ENCODE results near the gene ACOXL.
"Not testable (repeated sequence)": the region's sequence is repeated elsewhere in the genome, so short reads cannot be mapped to it uniquely, and the experiment has no call there.

Gene ACOXL

DNA sequence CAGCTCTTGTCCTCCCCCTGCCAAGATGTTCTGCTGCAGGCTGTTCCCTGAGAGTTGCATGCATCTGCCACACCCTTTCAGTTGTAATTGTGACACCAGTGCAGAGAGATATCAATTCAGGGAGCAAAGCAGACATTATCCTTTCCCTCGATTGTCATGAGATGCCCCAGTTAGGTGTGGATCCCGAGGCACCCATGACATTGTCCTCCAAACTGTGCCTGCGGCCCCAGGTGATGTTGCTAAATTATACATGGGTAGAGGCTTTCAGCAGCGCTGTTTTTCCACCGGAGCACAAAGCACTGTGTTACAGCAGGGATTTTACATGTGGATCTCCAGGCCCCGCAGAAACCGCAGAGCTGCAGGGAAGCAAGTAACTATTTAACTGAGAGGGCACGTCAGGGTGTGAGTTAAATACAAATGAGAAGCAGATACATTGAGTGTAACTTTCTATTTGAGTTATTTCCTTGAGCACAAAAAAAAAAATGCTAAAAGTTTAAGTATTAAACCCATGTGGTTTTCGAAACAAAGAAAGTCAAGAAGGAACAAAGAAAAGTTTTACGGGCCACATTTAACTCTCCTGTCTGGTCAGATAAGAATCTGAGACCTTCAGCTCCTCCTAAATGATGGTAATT, 298.0 kb downstream of the ACOXL start:
- in situ Hi-C loops (cut with HindIII; ENCODE audit: low pct_ligation_motif_present, low pct_unique_long_range_greater_than_20kb, low sequenced_read_pairs) = no loop called here
- DNase-seq = peak; percentile 75

DNA sequence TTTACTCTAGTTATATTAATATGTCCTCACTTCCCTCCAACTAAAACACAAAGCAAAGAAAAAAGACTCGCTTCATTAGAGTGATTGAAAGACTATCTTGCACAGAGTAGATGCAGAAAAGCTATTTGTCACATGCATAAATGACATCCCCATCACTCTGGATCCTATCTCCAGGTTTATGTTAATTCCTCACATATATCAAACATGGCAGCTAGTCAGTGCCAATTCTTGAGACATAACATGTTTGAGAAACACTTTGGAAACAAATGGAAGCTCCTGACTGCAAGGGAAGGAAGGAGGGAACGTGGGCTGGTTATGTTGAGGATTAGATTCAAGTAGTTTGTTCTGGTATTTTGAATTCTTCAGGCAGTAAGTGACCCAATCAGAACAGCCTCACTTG, 298.6 kb downstream of the ACOXL start:
- in situ Hi-C loops (cut with HindIII; ENCODE audit: low pct_ligation_motif_present, low pct_unique_long_range_greater_than_20kb, low sequenced_read_pairs) = no loop called here
- peak; percentile 13 for DNase-seq

DNA sequence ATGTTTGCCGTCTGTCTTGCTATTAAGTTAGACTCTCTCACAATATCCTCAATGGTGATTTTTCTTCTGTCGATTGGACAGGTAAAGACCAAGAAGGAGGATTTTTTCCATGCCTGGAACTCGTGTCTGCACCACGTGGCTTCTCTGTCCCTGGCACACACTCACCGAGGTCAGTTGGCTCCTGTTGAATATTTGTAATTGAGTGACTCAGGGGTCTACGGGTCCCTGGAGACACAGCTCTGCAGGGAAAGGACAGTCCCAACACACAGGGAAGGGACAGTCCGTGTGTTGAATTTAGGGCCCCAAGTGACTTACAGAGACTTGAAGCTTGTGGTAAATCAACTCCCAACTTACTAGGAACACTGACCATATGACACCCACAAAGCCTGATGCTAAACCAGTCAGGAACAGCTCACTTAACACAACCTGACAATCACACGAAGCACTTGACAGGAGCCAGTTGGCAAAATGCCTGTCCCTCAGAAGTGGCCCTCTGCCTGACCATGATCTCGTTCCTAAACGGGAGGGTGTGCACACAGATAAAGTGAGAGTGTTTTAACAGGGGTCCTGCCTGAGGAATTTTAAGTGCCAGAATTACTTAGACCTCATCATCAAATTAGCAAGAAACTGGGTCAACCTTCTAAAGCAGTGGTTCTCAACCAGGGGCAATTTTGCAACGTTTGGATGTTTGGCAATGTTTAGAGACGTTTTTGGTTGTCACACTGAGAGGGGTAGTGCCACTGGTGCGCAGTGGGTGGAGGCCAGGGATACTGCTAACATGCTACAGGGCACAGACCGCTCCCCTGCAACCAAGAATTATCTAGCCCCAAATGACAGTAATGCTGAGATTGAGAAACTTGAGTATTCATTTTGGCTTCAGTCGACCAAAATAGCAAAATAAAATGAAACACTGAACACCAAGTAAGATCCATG, 299.4 kb downstream of the ACOXL start:
- in situ Hi-C loops (cut with HindIII; ENCODE audit: low pct_ligation_motif_present, low pct_unique_long_range_greater_than_20kb, low sequenced_read_pairs) = no loop called here
- no peak for DNase-seq

DNA sequence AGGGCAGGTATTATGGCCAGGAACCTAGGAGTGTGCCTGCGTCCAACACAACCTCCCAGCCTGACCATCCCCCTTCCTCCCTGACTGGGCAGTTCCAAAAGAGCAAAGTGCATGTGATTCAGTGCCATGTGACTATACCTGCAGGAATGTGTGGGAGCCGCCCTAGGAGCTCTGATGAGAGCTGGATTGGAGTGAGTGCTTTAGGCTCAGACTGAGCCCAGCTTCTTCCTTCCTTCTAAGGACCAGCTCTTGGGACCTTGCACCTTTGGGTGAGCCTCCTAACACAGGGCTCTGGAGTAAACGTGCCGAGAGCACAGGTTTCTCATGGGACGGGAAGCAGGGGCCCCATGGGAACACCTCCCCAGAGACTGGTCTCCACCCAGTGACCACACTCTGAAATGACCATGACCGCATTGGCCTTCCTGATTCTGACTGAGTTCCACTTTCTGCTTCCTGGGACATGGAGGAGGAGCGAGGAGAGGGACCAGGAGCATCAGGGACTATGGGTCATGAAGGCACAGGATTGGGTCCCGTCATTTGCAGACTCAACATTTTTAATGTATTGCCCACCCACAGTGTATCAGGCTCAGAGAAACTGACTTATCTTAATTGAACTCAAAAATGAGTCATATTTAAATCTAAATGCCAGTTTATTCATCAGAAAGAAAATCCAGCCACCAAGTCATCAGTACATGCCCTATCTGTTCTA, 300.5 kb downstream of the ACOXL start:
- in situ Hi-C loops (cut with HindIII; ENCODE audit: low pct_ligation_motif_present, low pct_unique_long_range_greater_than_20kb, low sequenced_read_pairs) = no loop called here
- DNase-seq = peak; percentile 47

DNA sequence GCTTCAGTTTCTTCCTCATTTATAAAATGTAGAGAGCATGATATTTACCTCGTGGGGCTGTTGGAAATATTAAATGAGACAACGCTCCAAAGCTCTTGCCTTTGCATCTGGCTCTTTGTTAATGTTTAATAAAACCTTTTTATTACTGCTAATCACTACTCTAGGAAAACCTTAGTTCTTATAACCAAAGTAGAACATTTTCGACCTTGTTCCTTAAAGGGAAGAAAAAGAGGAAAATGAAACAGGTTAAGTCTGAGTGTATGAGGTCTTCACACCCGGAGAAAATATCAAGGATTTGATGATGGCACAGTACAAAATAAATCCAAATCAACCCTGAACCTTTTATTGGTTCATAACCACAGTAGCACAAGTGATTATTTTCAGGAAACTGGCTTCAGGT, 301.8 kb downstream of the ACOXL start:
- in situ Hi-C loops (cut with HindIII; ENCODE audit: low pct_ligation_motif_present, low pct_unique_long_range_greater_than_20kb, low sequenced_read_pairs) = no loop called here

DNA sequence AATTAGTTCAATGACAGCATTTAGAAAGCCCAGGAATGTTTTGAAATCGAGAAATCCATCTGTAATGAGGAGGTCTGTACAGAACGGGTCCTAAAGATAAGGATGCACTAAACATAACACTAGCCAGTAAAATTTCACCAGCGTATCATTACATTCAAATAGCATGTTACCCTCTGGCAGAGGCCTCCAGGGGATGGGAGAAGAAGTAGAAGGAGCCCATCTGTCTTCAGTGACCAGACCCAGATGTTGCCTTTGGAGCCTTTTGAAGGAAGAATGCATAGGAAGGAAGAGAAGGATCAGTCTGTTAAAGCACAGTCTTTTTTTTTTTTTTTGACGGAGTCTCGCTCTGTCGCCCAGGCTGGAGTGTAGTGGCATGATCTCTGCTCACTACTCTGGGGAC, 302.2 kb downstream of the ACOXL start:
- DNase-seq = no peak
- in situ Hi-C loops (cut with HindIII; ENCODE audit: low pct_ligation_motif_present, low pct_unique_long_range_greater_than_20kb, low sequenced_read_pairs) = no loop called here

More for the DNA sequence above, 301.8 kb downstream of the ACOXL start:
- no peak for DNase-seq

DNA sequence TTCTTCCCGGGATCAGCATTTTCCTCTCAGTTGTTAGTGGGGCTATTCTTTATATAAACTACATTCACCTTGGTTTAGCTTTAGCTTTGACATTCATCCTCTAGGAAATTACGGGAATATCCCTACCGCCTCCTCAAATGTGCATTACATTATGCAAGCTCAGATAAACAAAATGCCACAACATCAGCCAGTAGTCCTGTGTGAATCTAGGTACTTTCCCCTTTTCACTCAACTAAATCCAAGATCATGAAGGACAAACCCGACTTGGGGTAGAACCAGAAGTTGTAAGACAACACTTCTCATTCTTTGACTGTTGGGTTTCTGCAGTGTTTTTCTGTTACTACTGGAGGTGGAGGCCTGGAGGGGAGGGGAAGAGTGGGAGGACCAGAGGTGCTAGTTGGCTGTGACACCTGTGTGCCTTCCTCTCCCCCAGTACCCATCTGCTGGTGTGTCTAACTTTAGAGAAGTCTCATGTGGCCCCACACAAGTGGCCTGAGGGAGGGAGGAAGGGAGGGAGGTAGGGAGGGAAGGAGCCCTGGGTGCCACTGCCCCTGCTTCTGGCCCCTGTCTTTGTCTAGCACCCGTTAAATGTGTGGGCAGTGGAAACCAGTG, 303.6 kb downstream of the ACOXL start:
- in situ Hi-C loops (cut with HindIII; ENCODE audit: low pct_ligation_motif_present, low pct_unique_long_range_greater_than_20kb, low sequenced_read_pairs) = no loop called here
- no peak for DNase-seq

DNA sequence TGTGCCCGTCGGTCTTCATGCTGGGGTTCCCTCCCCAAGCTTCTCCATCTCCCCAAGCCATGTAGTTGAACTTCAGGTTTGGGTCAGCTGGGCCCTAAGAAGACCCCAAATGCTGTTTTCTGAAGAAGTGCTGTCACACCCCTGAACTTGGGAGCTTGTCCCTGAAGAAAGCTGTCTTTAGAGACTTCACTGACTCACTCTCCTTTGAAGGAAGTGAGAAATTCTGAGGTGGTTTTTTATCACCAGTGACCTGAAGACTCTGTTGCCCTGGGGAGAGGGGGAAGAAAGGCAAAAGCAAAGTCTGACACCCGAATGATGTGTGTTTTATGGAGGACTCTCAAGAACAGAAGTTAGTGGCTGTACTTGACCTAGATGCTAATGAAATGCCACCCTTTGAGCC, 304.8 kb downstream of the ACOXL start:
- in situ Hi-C loops (cut with HindIII; ENCODE audit: low pct_ligation_motif_present, low pct_unique_long_range_greater_than_20kb, low sequenced_read_pairs) = no loop called here
- DNase-seq = no peak

DNA sequence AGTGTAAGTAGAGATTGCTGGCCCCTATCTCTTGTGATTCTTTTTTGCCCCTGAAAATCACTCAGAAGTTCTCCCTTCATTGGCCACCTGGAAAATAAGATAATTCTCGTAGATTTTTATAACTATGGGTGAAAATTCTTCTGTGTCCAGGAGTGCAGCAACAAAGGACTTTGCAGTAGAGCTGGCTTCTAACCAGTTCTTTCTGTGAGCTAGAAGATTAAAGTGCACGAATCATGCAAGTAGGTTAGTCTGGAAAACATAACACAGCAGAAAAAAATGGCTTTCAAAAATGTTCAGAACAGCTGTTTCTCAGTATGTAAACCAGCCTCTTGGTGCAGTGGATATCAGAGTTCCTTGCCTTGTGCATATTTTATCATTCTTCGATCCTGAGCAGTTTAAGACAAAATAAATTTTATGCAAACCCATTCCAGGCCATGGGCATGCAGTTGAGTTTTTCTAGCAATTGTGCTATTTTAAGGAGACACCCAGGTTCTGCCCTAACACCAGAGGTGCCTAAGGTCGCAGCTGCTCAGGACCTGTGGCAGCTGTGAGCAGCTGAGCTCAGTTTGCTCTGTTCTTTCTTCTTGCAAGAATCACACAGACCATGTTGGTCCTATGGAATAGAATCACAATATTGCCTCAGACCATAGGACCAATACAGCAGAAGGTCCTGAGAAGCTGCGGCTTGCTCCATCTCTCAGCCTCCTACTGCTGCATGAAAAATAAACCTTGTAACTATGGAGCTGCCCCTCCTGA, 307.4 kb downstream of the ACOXL start:
- in situ Hi-C loops (cut with HindIII; ENCODE audit: low pct_ligation_motif_present, low pct_unique_long_range_greater_than_20kb, low sequenced_read_pairs) = no loop called here
- DNase-seq = no peak

DNA sequence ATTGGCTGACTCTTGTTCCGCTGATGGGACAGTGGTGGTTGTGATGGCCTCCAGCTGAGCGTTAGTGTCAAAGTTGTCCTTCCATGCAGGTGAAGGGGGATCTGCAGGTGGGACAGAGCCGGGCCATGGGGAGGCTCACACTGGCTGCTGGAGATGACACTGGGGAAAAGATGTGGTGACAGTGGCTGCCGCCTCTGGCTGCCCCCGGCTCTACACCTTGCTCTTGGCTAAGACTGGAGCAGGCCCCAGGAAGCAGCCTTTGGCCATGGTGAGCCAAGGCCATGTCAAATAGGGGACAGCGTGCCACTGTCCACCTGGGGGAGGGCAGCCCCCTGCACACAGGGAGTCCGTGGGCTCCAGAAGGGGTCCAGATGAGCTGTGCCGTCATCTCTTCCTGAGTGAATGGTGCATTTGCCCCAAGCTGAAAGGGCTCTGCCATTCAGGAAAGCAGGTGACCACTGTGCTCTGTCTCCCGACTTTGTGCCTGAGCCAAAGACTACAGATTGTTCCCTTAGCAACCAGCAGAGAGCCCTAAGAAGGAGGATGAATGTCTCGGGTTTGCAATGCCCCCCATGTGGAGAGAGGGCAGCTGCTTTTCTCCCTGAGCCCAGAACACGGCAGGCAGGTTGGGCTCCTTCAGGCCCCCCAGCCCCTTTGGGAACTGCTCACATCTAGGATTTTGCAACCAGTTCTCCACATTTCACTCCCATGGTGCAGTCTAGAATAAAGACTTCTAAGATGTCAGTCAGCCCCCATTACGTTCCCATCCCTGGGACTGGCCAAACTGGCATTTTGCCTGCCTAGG, 309.2 kb downstream of the ACOXL start:
- no peak for DNase-seq
- in situ Hi-C loops (cut with HindIII; ENCODE audit: low pct_ligation_motif_present, low pct_unique_long_range_greater_than_20kb, low sequenced_read_pairs) = no loop called here

DNA sequence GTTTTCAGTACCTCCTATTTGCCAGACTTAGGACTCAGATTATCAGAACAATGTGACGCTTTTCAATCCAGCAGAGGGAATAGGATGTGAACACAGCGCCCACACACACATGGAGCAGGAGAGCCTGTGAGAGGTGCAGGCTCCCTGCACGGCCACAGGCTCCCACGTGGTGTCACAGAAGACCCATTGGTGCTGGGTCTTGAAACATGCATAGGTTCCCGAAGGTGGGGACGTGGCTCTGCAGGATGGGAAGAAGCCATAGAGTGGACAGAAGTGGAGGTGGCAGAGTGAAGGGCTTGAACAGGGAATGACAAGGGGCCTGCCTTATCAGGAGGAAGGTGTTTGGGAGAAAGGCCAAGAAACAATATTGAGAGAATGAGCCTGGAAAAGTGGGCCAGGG, 309.9 kb downstream of the ACOXL start:
- in situ Hi-C loops (cut with HindIII; ENCODE audit: low pct_ligation_motif_present, low pct_unique_long_range_greater_than_20kb, low sequenced_read_pairs) = no loop called here
- DNase-seq = no peak

DNA sequence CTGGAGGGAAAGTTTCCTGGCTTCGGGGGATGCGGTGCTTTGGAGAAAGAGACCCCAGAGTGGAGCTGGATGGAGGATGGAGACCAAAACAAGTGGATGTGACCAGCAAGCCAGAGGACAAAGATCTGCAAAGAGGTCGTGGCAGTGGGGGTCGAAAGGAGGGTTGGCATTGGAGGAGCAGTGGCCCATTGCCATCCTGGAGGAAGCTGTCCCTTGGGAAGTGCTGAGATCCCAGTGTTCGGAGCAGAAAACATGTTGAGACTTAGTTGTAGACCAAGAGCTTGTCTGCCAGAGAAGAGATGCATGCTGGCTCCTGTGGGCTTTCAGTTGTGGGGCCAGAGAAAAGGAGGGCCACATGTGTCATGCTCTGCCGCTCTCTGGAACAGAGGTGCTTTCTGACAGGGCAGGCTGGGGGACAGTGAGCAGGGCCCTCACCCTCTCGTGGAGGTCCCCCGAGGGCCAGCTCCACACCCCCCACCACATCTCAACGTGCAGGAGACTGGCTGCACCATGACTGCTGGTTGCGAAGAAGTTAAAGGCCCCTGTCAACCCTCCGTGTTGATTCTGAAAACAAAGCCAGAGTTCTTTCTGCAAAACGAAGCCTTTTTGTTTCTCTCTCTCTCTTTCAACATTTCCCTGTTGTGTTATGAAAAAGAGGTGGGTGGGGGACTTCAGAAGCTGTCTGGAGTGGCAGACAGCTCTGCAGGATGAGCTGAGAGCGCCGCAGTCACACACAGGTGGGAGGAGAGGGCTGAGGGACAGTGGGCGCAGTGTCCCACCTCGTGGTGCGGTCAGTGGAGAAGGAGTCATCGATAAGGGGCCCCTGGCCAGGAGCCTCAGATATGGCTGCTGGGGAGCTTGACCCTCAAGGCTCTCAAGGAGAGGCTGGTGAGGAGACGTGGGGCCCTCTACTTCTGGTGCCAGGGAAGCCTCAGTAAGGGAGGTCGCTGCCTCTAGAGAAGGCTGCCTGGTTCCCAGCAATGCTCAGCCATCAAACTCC, 310.7 kb downstream of the ACOXL start:
- no peak for DNase-seq
- in situ Hi-C loops (cut with HindIII; ENCODE audit: low pct_ligation_motif_present, low pct_unique_long_range_greater_than_20kb, low sequenced_read_pairs) = no loop called here

DNA sequence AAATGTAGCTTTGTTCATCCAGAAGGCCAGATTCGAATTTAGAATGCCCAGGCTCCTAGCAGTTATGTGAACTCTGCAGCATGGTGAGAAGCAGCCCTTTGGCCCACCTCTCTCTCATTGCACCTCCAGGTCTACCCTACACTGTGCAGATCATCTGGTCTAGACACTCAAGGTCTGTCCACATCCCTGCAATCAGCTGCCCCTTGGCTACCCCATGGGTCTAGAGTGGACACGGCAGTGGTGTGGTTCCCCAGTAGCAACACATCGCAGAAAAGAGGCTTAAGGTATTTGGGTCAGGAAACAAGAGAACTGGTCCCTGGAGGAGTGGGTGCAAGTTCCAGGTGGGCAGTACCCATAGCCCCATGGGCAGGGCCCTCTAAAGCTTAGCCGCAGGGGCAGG, 311.7 kb downstream of the ACOXL start:
- in situ Hi-C loops (cut with HindIII; ENCODE audit: low pct_ligation_motif_present, low pct_unique_long_range_greater_than_20kb, low sequenced_read_pairs) = no loop called here
- no peak for DNase-seq

DNA sequence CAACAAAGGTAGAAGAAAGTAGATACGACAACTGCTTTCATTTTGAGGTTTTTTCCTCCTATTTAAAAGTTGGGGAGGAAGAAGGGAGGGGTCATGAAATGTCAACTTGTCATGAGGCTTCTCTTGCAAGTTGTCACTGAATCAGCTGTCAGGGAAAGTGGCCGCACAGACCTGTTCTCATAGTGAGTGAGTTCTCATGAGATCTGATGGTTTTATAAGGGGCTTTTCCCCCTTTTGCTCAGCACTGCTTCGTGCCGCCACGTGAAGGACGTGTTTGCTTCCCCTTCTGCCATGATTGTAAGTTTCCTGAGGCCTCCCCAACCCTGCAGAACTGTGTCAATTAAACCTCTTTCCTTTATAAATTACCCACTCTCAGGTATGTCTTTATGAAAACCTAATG, 312.9 kb downstream of the ACOXL start:
- in situ Hi-C loops (cut with HindIII; ENCODE audit: low pct_ligation_motif_present, low pct_unique_long_range_greater_than_20kb, low sequenced_read_pairs); DNase-seq: not testable (repeated sequence)

DNA sequence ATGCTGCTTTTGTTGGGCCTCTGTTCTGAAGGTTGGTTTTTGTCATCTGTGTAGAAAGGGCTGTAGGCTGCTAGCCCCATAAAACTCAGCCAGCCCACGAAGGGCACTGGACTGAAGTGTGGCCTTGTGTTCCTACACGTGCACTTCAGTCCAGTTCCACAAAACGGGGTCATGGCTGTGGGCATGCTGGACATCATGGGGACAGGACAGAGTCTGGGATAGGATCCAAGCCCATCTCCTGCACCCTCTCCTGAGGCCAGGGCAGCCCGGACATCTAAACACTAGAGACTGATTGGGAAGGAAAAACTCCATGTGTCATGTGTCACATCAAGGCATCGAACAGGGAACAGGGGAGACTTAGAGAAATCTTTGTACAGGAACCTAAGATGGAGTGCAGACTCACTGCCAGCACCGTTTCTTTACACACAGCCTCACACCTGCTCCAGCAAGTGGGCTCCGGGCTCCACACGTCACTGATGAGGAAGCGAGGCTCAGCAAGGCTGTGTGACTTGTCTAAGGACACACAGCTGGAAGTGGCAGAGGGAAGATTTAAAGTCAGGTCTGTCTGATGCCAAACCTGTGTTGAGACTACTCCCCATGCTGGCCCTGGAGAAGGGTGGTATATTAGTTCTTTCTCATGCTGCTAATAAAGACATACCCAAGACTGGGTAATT, 313.5 kb downstream of the ACOXL start:
- in situ Hi-C loops (cut with HindIII; ENCODE audit: low pct_ligation_motif_present, low pct_unique_long_range_greater_than_20kb, low sequenced_read_pairs) = no loop called here
- no peak for DNase-seq

DNA sequence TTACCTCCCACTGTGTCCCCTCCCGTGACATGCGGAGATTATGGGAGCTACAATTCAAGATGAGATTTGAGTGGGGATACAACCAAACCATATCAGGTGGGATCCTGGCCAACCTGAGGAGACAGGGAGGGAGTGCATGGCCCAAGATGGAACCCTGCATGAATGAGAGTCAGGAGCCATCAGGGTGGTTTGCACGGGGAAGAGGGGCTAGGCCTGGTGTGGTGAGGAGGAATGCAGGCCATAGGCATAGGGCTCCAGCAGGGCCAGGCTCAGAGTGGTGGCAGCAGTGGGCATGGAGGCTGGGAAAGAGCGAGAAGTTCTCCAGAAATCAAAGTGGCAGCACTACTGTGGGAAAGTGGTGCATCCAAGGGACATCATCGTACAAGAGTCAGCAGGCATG, 314.3 kb downstream of the ACOXL start:
- in situ Hi-C loops (cut with HindIII; ENCODE audit: low pct_ligation_motif_present, low pct_unique_long_range_greater_than_20kb, low sequenced_read_pairs) = no loop called here
- DNase-seq = no peak
